A204.1 (cell line): ENCODE measurements around the gene TAPBPL.
"Not testable (repeated sequence)": the region's sequence is repeated elsewhere in the genome, so short reads cannot be mapped to it uniquely, and the experiment has no call there.

Experiments
- FAIRE-seq: peaks from 2 replicates; lab custom pipeline; 2012; peaks lifted over from hg19 to GRCh38; lab: Jason Lieb, UNC

TAPBPL gene

GRCh38 chr12:6463858-6464257 is 12.0 kb downstream of the TAPBPL start:
- no peak for FAIRE-seq

- no peak for FAIRE-seq
Observed at GRCh38 chr12:6464531-6464930, 12.7 kb downstream of the TAPBPL start.

- FAIRE-seq: no peak
Observed at GRCh38 chr12:6465467-6466183, 13.8 kb downstream of the TAPBPL start.

- no peak for FAIRE-seq
Observed at GRCh38 chr12:6466184-6466573, 14.3 kb downstream of the TAPBPL start.

GRCh38 chr12:6466751-6467150 is 14.9 kb downstream of the TAPBPL start:
- not testable (repeated sequence) for FAIRE-seq

DNA sequence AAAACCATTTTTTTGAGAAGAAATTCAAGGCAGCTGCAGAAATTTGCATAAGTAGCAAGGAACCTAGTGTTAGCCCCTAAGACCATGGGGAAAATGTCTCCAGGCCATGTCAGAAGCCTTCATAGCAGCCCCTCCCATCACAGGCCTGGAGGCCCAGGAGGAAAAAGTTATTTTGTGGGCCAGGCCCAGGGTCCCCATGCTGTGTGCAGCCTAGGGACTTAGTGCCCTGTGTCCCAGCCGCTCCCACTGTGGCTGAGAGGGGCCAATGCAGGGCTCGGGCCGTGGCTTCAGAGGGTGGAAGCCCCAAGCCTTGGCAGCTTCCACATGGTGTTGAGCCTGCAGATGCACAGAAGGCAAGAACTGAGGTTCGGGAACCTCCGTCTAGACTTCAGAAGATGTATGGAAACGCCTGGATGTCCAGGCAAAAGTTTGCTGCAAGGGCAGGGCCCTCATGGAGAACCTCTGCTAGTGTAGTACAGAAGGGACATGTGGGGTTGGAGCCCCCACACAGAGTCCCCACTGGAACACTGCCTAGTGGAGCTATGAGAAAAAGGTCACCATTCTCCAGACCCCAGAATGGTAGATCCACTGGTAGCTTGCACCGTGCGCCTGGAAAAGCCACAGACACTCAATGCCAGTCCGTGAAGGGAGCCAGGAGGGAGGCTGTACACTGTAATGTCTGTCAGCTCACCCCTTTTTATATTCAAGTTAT is 15.9 kb downstream of the TAPBPL start:
- not testable (repeated sequence) for FAIRE-seq

DNA sequence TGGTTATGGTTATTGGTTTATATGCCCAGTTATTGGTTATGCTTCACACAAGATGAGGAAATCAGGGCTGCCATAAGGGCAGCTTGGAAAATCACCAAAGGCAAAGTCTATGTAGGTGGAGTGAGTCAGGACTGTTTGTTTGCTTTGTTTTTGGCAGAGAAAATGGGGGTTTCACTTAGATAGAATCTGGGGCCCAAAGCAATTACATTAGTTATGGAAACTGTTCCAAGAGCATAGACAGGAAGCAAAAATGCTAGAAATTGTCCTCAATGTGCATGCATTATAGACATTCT is 16.4 kb downstream of the TAPBPL start:
- FAIRE-seq: no peak

GRCh38 chr12:6469092-6469491 is 17.2 kb downstream of the TAPBPL start:
- FAIRE-seq: no peak

DNA sequence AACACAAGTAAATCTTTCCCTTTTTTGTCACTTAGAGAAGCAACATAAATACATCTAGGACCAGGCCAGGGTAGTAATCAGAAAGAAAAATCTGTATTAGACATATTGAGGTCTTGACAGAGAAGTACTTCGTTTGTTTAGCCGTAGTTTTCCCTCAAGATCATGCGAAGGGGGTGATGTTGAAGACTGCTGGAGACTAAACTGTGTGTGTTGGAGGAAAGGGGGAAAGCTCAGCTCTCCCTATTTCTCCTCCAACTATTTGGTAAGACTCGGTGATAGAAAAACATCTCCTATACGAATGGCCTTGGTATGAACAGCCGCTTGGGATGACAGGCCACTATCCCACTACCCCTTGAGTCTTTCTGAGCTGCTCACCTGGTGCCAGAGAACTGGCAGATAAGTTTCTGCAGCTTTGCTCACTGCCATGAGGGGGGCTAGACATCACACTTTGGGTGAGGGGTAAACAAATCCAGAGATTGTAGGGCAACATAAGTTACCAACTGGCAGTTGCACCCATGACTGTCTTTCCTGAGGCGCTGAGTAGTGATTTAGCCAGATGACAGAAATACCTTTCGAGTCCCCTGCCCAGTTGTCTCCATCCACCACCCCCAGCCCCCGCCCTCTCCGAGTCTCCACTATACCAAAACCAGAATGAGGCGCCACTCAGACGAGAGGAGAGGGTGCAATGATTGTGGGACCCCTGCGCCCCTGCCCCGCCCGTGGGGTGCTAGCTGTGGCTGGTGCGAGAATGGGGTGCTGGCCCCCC is 17.9 kb downstream of the TAPBPL start:
- no peak for FAIRE-seq

DNA sequence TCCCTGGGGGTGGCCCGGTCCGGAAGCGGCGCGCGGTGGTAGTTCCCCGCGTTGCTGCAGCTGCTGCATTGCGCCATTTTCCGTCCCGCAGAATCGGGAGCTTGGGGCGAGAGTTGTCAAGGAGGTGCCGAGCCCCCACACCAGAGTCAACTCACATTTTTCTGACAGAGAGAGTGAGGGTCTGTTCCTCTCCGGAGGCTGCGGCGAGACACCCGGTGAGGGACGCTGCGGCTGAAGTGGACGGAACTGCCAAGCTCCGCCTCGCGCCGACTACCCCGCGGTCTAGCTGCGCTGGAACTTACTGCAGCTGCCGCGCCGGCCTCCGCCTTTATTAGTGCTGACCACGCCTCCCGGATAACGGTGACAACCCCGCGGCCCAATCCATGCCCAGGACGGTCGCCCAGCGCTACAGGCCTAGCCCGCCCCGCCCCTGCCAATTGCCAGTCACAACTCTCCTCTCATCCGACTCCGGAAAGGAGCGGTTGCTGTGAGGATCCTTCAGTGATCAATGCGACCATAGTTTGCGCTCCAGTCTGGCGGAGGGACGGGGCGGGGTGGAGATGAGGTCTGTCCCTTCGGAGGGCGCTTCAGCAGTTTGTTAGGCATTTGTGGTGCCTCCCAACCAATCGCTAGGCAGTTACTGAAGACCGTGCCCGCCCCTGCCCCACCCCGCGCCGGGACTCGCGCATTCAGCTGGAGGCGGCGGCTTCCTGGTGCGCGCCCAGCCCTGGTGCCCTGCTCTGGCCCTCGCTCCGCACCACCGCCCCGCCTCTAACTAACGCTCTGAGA is 18.7 kb downstream of the TAPBPL start, which contains the start of gene VAMP1:
Gene VAMP1 (minus strand): TSS at position 303 of the 789 bp plus-strand sequence. CDS start 146 bp downstream, at position 157.
- peak; percentile 95 for FAIRE-seq

DNA sequence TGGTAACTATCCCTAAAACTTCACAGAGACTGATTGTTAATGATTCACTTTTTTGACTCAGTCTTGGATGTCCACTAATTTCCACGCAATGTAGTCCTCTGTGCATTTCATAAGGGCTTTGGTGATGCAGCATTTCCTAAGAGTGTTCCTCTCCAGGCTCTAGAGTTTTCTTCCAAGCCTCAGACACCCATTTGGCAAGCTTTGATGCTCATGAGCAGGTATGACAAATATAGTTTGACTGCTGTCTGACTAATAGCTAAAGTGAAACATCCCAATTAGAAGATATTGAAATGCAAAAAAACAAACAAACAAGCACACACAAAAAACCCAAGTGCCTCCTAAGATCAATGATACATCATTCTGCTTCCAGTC is 20.1 kb downstream of the TAPBPL start:
- no peak for FAIRE-seq

GRCh38 chr12:6472491-6472890 is 20.6 kb downstream of the TAPBPL start:
- no peak for FAIRE-seq

DNA sequence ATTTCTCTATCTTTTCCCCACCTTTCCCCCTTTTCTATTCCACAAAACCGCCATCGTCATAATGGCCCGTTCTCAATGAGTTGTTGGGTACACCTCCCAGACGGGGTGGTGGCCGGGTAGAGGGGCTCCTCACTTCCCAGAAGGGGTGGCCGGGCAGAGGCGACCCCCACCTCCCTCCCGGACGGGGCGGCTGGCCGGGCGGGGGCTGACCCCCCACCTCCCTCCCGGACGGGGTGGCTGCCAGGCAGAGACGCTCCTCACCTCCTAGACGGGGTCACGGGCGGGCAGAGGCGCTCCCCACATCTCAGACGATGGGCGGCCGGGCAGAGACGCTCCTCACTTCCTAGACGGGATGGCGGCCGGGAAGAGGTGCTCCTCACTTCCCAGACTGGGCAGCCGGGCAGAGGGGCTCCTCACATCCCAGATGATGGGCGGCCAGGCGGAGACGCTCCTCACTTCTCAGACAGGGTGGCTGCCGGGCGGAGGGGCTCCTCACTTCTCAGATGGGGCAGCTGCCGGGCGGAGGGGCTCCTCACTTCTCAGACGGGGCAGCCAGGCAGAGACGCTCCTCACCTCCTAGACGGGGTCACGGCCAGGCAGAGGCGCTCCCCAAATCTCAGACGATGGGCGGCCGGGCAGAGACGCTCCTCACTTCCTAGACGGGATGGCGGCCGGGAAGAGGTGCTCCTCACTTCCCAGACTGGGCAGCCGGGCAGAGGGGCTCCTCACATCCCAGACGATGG is 23.6 kb downstream of the TAPBPL start:
- not testable (repeated sequence) for FAIRE-seq

GRCh38 chr12:6476489-6476888 is 24.6 kb downstream of the TAPBPL start:
- FAIRE-seq: no peak

DNA sequence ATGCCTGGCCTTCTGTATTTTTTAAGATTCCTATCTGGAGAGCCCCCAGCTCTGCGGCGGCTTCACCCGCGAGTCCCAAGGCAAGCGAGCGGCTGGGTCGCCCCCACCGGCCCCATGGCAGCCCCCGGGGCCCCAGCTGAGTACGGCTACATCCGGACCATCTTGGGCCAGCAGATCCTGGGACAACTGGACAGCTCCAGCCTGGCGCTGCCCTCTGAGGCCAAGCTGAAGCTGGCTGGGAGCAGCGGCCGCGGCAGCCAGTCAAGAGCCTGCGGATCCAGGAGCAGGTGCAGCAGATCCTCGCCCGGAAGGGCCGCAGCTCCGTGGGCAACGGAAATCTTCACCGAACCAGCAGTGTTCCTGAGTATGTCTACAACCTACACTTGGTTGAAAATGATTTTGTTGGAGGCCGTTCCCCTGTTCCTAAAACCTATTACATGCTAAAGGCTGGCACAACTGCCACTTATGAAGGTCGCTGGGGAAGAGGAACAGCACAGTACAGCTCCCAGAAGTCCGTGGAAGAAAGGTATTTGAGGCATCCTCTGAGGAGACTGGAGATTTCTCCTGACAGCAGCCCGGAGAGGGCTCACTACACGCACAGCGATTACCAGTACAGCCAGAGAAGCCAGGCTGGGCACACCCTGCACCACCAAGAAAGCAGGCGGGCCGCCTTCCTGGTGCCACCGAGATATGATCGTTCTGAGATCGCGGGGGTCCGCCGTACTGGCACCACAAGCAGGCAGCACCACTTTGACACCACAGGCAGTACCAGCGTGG is 25.9 kb downstream of the TAPBPL start:
- not testable (repeated sequence) for FAIRE-seq

DNA sequence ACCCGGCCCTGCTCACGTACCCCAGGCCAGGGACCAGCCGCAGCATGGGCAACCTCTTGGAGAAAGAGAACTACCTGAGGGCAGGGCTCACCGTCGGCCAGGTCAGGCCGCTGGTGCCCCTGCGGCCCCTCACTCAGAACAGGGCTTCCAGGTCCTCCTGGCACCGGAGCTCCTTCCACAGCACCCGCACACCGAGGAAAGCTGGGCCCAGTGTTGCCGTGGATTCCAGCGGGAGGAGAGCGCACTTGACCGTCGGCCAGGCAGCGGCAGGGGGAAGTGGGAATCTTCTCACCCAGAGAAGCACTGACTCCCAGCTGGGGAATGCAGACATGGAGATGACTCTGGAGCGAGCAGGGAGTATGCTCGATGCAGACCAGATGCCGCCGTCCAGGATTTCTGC is 26.6 kb downstream of the TAPBPL start:
- no peak for FAIRE-seq

- FAIRE-seq: no peak
Observed at GRCh38 chr12:6488240-6488639, 36.4 kb downstream of the TAPBPL start.

DNA sequence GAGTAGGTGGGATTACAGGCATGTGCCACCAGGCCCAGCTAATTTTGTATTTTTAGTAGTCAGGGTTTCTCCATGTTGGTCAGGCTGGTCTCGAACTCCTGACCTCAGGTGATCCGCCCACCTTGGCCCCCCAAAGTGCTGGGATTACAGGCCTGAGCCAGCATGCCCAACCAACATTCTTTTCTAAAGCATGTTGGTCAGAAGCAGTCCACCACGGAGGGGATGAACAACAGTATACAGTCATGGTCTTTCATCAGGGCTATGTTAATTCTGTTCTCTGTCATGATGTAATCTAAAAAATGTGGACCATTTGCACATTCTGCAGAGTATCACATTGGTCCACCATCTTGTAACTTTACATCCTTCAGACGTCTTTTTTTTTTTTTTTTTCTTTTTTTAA is 37.6 kb downstream of the TAPBPL start:
- FAIRE-seq: no peak

- FAIRE-seq: not testable (repeated sequence)
Observed at GRCh38 chr12:6490673-6491072, 38.8 kb downstream of the TAPBPL start.

GRCh38 chr12:6492838-6493496 is 41.1 kb downstream of the TAPBPL start, which contains the start of gene MRPL51:
MRPL51 (minus strand) TSS chr12:6493262; CDS start chr12:6493136, 126 bp downstream.
- FAIRE-seq: peak; percentile 80
